ENCODE measurements around the gene NLRP12. TPM values are rescaled to one million over a fixed set of nuclear protein-coding genes. Genes with fewer than 3 reads are reported as not detected.

NLRP12 gene
- total and polyA plus RNA-seq, 2 donors (not counting 1 experiment from before 2014, with no cell fraction given): not detected

- Histone ChIP-seq H3K9me3 (ENCODE audit: control insufficient read depth, insufficient read depth, low read depth, low read length) (no peaks in the 10 kb centered on the region), H4K20me1 (ENCODE audit: control insufficient read depth, extremely low read depth, insufficient read depth, low read length) (no peaks in the 10 kb centered on the region), H3K36me3 (ENCODE audit: control insufficient read depth, insufficient read depth, low read length) (no peaks in the 10 kb centered on the region), H3K9ac (ENCODE audit: insufficient read depth, low read length) (no peak overlapping the region), H3K4me2 (ENCODE audit: extremely low read depth, insufficient read depth, low read length) (no peak overlapping the region), H3K4me1 (ENCODE audit: control insufficient read depth, extremely low read depth, insufficient read depth, low read length) (no peaks in the 10 kb centered on the region), H3K27ac (ENCODE audit: insufficient read depth, low read length) (no peak overlapping the region), H2AFZ (ENCODE audit: low read length) (no peak overlapping the region), H3K79me2 (ENCODE audit: control insufficient read depth, insufficient read depth, low read length) (no peaks in the 10 kb centered on the region), H3K4me3 (replicated peaks in 1 of 4; ENCODE audit: control extremely low read depth in 1 of 4, insufficient read depth in 1 of 4, low read depth in 3 of 4, low read length in 4 of 4) (no peak overlapping the region), H3K27me3 (ENCODE audit: control insufficient read depth, insufficient read depth, low read length) (no peaks in the 10 kb centered on the region)
- TF ChIP-seq CTCF (conservative IDR thresholded peaks at IDR 0.05 in 1 of 2, IDR thresholded peaks at IDR 0.05 in 1 of 2; ENCODE audit: low read depth in 1 of 2, low read length in 2 of 2) (peak in 1 of 2 donors; percentile 17), EZH2 (IDR thresholded peaks at IDR 0.05; ENCODE audit: low read length, missing control alignments) (no peak)
- DNase-seq (ENCODE audit: low read depth in 2 of 2): no peak
Measured at GRCh38 chr19:53812335-53812734, 11.8 kb downstream of the NLRP12 start.

- Histone ChIP-seq H3K4me1 (ENCODE audit: control insufficient read depth, extremely low read depth, insufficient read depth, low read length) (no peaks in the 10 kb centered on the region), H4K20me1 (ENCODE audit: control insufficient read depth, extremely low read depth, insufficient read depth, low read length) (no peaks in the 10 kb centered on the region), H3K27me3 (ENCODE audit: control insufficient read depth, insufficient read depth, low read length) (no peaks in the 10 kb centered on the region), H3K4me3 (replicated peaks in 1 of 4; ENCODE audit: control extremely low read depth in 1 of 4, insufficient read depth in 1 of 4, low read depth in 3 of 4, low read length in 4 of 4) (no peak overlapping the region), H3K9ac (ENCODE audit: insufficient read depth, low read length) (no peak overlapping the region), H3K9me3 (ENCODE audit: control insufficient read depth, insufficient read depth, low read depth, low read length) (no peaks in the 10 kb centered on the region), H3K36me3 (ENCODE audit: control insufficient read depth, insufficient read depth, low read length) (no peaks in the 10 kb centered on the region), H3K79me2 (ENCODE audit: control insufficient read depth, insufficient read depth, low read length) (no peaks in the 10 kb centered on the region), H3K4me2 (ENCODE audit: extremely low read depth, insufficient read depth, low read length) (no peak overlapping the region), H3K27ac (ENCODE audit: insufficient read depth, low read length) (no peak overlapping the region), H2AFZ (ENCODE audit: low read length) (no peak overlapping the region)
- no peak for DNase-seq (ENCODE audit: low read depth in 2 of 2)
- TF ChIP-seq EZH2 (IDR thresholded peaks at IDR 0.05; ENCODE audit: low read length, missing control alignments) (no peak), CTCF (conservative IDR thresholded peaks at IDR 0.05 in 1 of 2, IDR thresholded peaks at IDR 0.05 in 1 of 2; ENCODE audit: low read depth in 1 of 2, low read length in 2 of 2) (no peak)
Measured at GRCh38 chr19:53810891-53811290, 13.2 kb downstream of the NLRP12 start.

GRCh38 chr19:53810187-53810546 lies 13.9 kb downstream of the NLRP12 start:
- H3K27ac ChIP-seq (ENCODE audit: insufficient read depth, low read length): no peak overlapping the region
- H2AFZ ChIP-seq (ENCODE audit: low read length): no peak overlapping the region
- no peaks in the 10 kb centered on the region for H3K27me3 ChIP-seq (ENCODE audit: control insufficient read depth, insufficient read depth, low read length)
- no peaks in the 10 kb centered on the region for H3K9me3 ChIP-seq (ENCODE audit: control insufficient read depth, insufficient read depth, low read depth, low read length)
- no peak overlapping the region for H3K9ac ChIP-seq (ENCODE audit: insufficient read depth, low read length)
- no peak for DNase-seq (ENCODE audit: low read depth in 2 of 2)
- no peaks in the 10 kb centered on the region for H4K20me1 ChIP-seq (ENCODE audit: control insufficient read depth, extremely low read depth, insufficient read depth, low read length)
- no peaks in the 10 kb centered on the region for H3K79me2 ChIP-seq (ENCODE audit: control insufficient read depth, insufficient read depth, low read length)
- TF ChIP-seq CTCF (conservative IDR thresholded peaks at IDR 0.05 in 1 of 2, IDR thresholded peaks at IDR 0.05 in 1 of 2; ENCODE audit: low read depth in 1 of 2, low read length in 2 of 2): no peak
- no peak for TF ChIP-seq EZH2 (IDR thresholded peaks at IDR 0.05; ENCODE audit: low read length, missing control alignments)
- H3K4me1 ChIP-seq (ENCODE audit: control insufficient read depth, extremely low read depth, insufficient read depth, low read length): no peaks in the 10 kb centered on the region
- H3K4me3 ChIP-seq (replicated peaks in 1 of 4; ENCODE audit: control extremely low read depth in 1 of 4, insufficient read depth in 1 of 4, low read depth in 3 of 4, low read length in 4 of 4): no peak overlapping the region
- no peaks in the 10 kb centered on the region for H3K36me3 ChIP-seq (ENCODE audit: control insufficient read depth, insufficient read depth, low read length)
- H3K4me2 ChIP-seq (ENCODE audit: extremely low read depth, insufficient read depth, low read length): no peak overlapping the region
